HepG2 (cell line): Measurements from ENCODE around the gene CBX2. TPM values are rescaled to one million over a fixed set of nuclear protein-coding genes. Genes with fewer than 3 reads are reported as not detected.

ENCODE experiments used
- CEBPB ChIP-seq: IDR thresholded peaks from 2 replicates; pipeline ENCODE4 v1.6.1; 2011; ENCODE audit warnings: low read depth, low read length, improper control_type of control experiment, borderline replicate concordance
- GABPA ChIP-seq, 2 experiments: IDR thresholded peaks; 2 replicates each; pipeline ENCODE4 v1.6.1; 2011 to 2016; ENCODE audit warnings: low read depth in 2 of 2, low read length in 1 of 2, missing biosample characterization in 1 of 2, missing genetic modification characterization in 1 of 2
- KLF9 ChIP-seq: IDR thresholded peaks from 2 replicates; pipeline ENCODE4 v1.6.1; 2016; ENCODE audit warnings: low read depth
- MIXL1 ChIP-seq: IDR thresholded peaks from 2 replicates; pipeline ENCODE4 v1.6.1; 2016
- RFXAP ChIP-seq: sonication (generic); formaldehyde crosslinking; IDR thresholded peaks from 2 replicates; pipeline ENCODE4 v1.4.0; 2020; ENCODE audit warnings: missing genetic modification reagents, borderline replicate concordance
- TGIF2 ChIP-seq: IDR thresholded peaks from 2 replicates; pipeline ENCODE4 v1.6.1; 2016; ENCODE audit warnings: control low read depth, missing compliant biosample characterization
- ZBTB7B ChIP-seq: sonication (generic); formaldehyde crosslinking; IDR thresholded peaks from 2 replicates; pipeline ENCODE4 v1.4.0; 2020; ENCODE audit warnings: missing genetic modification reagents
- ZC3H4 ChIP-seq: sonication (generic); formaldehyde crosslinking; IDR thresholded peaks from 2 replicates; pipeline ENCODE4 v1.4.0; 2020; ENCODE audit warnings: missing genetic modification reagents, borderline replicate concordance
- ZEB1 ChIP-seq: IDR thresholded peaks from 2 replicates; pipeline ENCODE4 v1.6.1; 2012; ENCODE audit warnings: mild to moderate bottlenecking, low read depth, inconsistent platforms; ENCODE audit not compliant: insufficient replicate concordance
- ZFYVE20 ChIP-seq: sonication (generic); formaldehyde crosslinking; IDR thresholded peaks from 2 replicates; pipeline ENCODE4 v1.8.0; 2023; ENCODE audit warnings: low read depth, mild to moderate bottlenecking, moderate library complexity, missing genetic modification reagents, borderline replicate concordance
- ZNF292 ChIP-seq: sonication (generic); formaldehyde crosslinking; IDR thresholded peaks from 2 replicates; pipeline ENCODE4 v1.8.1; 2022; ENCODE audit warnings: mild to moderate bottlenecking, low read depth, missing genetic modification reagents, borderline replicate concordance
- ZNF441 ChIP-seq: sonication (generic); formaldehyde crosslinking; IDR thresholded peaks from 2 replicates; pipeline ENCODE4 v1.7.0; 2021; ENCODE audit warnings: missing genetic modification reagents, borderline replicate concordance
- ZNF605 ChIP-seq: sonication (generic); formaldehyde crosslinking; IDR thresholded peaks from 2 replicates; pipeline ENCODE4 v1.8.0; 2022; ENCODE audit warnings: mild to moderate bottlenecking, missing genetic modification reagents
- polyA plus RNA-seq, 8 experiments: library from polyadenylated mRNA; depleted of rRNA in 3 of 8; stranded (reverse) in 7 of 8; unstranded in 1 of 8; fragments of >200 nt; fragmentation: Illumina TruSeq in 4 of 8; extraction: Trizol in 4 of 8; gene quantifications; 2 replicates each; pipeline versions ENCODE4 v1.2.1 to v1.2.3, GENCODE V29; 2011 to 2016; ENCODE audit warnings: low read depth in 4 of 8, missing spikeins in 1 of 8, mixed read lengths in 1 of 8; ENCODE audit not compliant: insufficient read depth in 1 of 8
- total RNA-seq, 5 experiments: library from RNA; depleted of rRNA; stranded (reverse); fragments of >200 nt; fragmentation: Illumina TruSeq; extraction: Trizol; gene quantifications; 2 replicates each; pipeline ENCODE4 v1.2.3, GENCODE V29; 2016; ENCODE audit warnings: low read depth in 1 of 5
- TF ChIP-seq, protein P1 (sequence below): sonication (generic); formaldehyde crosslinking; IDR thresholded peaks from 2 replicates; pipeline ENCODE4 v1.4.0; 2020; ENCODE audit warnings: missing genetic modification reagents, mild to moderate bottlenecking, borderline replicate concordance
- TF ChIP-seq, protein P2 (sequence below): fragments of 450-650 bp; IDR thresholded peaks from 2 replicates; pipeline ENCODE4 v1.6.1; 2017; ENCODE audit warnings: mild to moderate bottlenecking
- TF ChIP-seq, protein P3 (sequence below): sonication (generic); formaldehyde crosslinking; IDR thresholded peaks from 2 replicates; pipeline ENCODE4 v1.5.0; 2020; ENCODE audit warnings: mild to moderate bottlenecking, missing genetic modification reagents
- TF ChIP-seq, protein P4 (sequence below): sonication (generic); formaldehyde crosslinking; IDR thresholded peaks from 2 replicates; pipeline ENCODE4 v1.4.0; 2020; ENCODE audit warnings: missing genetic modification reagents
- TF ChIP-seq, protein P5 (sequence below): sonication (generic); formaldehyde crosslinking; conservative IDR thresholded peaks from 2 replicates; pipeline ENCODE4 v1.4.0; 2020; ENCODE audit warnings: missing genetic modification reagents

The CBX2 gene
- total and polyA plus RNA-seq, 2 of the 13 experiments (the other 11 are each of a cell fraction or from before 2014, with no cell fraction given) = 14.5 to 31.1 TPM

DNA sequence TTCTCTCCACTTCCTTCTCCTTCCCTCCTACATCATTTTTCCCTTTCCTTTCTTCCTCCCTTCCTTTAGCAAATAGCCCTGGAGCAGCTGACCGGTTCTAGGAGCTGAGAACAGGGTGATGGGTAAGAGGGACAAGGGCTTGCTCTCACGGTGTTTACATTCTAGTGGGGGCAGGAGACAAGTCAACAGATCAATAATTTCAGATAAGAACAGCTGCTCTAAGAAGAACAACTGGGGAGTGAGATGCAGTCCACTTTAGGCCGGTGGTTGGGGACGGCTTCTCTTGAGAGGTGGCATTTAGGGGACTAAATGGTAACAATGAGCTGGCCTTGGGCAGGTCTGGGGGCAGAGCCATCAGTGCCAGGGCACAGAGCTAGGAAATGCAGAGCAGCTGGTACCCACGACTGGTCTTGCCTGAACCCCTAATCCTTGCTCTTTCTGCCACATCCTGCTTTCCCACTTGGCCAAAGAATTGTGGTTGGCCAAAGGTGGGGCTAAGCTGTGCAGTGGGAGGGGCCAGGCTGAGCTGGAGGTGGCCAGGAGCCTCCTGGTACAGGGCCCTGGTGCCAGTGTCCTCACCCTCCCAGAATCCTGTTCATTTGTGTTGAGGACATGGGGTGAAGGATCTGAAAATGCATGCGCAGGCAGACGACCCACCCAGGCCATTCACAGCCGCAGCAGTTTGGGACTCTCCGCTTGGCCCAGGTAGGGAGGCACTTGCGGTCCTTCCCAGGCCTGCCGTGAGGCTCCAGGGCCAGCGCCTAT, 43.6 kb downstream of the CBX2 start (continued):
- TF ChIP-seq, protein P1, sequence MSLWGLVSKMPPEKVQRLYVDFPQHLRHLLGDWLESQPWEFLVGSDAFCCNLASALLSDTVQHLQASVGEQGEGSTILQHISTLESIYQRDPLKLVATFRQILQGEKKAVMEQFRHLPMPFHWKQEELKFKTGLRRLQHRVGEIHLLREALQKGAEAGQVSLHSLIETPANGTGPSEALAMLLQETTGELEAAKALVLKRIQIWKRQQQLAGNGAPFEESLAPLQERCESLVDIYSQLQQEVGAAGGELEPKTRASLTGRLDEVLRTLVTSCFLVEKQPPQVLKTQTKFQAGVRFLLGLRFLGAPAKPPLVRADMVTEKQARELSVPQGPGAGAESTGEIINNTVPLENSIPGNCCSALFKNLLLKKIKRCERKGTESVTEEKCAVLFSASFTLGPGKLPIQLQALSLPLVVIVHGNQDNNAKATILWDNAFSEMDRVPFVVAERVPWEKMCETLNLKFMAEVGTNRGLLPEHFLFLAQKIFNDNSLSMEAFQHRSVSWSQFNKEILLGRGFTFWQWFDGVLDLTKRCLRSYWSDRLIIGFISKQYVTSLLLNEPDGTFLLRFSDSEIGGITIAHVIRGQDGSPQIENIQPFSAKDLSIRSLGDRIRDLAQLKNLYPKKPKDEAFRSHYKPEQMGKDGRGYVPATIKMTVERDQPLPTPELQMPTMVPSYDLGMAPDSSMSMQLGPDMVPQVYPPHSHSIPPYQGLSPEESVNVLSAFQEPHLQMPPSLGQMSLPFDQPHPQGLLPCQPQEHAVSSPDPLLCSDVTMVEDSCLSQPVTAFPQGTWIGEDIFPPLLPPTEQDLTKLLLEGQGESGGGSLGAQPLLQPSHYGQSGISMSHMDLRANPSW (CRISPR knock-in tag) = no peak
- peak; percentile 90 for TF ChIP-seq MIXL1
- no peak for TF ChIP-seq ZC3H4
- TF ChIP-seq ZNF605 (CRISPR knock-in tag) = peak; percentile 78; the same call in 1 of the 2 replicates
- peak; percentile 65; the same call in 1 of the 2 replicates for TF ChIP-seq RFXAP (CRISPR knock-in tag)
- TF ChIP-seq TGIF2 (CRISPR knock-in tag) = 0 out of 2 replicates have a peak, but pooled peaks have one; percentile 77
- TF ChIP-seq ZNF441 (CRISPR knock-in tag) = 0 out of 2 replicates have a peak, but pooled peaks have one; percentile 53
- TF ChIP-seq, protein P2, sequence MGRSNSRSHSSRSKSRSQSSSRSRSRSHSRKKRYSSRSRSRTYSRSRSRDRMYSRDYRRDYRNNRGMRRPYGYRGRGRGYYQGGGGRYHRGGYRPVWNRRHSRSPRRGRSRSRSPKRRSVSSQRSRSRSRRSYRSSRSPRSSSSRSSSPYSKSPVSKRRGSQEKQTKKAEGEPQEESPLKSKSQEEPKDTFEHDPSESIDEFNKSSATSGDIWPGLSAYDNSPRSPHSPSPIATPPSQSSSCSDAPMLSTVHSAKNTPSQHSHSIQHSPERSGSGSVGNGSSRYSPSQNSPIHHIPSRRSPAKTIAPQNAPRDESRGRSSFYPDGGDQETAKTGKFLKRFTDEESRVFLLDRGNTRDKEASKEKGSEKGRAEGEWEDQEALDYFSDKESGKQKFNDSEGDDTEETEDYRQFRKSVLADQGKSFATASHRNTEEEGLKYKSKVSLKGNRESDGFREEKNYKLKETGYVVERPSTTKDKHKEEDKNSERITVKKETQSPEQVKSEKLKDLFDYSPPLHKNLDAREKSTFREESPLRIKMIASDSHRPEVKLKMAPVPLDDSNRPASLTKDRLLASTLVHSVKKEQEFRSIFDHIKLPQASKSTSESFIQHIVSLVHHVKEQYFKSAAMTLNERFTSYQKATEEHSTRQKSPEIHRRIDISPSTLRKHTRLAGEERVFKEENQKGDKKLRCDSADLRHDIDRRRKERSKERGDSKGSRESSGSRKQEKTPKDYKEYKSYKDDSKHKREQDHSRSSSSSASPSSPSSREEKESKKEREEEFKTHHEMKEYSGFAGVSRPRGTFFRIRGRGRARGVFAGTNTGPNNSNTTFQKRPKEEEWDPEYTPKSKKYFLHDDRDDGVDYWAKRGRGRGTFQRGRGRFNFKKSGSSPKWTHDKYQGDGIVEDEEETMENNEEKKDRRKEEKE = no peak
- 0 out of 2 replicates have a peak, but pooled peaks have one; percentile 40 for TF ChIP-seq KLF9 (CRISPR knock-in tag)
- TF ChIP-seq ZNF292 = peak; percentile 89; the same call in 1 of the 2 replicates
- TF ChIP-seq, protein P3, sequence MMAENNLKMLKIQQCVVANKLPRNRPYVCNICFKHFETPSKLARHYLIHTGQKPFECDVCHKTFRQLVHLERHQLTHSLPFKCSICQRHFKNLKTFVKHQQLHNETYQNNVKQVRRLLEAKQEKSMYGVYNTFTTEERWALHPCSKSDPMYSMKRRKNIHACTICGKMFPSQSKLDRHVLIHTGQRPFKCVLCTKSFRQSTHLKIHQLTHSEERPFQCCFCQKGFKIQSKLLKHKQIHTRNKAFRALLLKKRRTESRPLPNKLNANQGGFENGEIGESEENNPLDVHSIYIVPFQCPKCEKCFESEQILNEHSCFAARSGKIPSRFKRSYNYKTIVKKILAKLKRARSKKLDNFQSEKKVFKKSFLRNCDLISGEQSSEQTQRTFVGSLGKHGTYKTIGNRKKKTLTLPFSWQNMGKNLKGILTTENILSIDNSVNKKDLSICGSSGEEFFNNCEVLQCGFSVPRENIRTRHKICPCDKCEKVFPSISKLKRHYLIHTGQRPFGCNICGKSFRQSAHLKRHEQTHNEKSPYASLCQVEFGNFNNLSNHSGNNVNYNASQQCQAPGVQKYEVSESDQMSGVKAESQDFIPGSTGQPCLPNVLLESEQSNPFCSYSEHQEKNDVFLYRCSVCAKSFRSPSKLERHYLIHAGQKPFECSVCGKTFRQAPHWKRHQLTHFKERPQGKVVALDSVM = no peak
- TF ChIP-seq ZEB1 = peak; percentile 82
- TF ChIP-seq, protein P4, sequence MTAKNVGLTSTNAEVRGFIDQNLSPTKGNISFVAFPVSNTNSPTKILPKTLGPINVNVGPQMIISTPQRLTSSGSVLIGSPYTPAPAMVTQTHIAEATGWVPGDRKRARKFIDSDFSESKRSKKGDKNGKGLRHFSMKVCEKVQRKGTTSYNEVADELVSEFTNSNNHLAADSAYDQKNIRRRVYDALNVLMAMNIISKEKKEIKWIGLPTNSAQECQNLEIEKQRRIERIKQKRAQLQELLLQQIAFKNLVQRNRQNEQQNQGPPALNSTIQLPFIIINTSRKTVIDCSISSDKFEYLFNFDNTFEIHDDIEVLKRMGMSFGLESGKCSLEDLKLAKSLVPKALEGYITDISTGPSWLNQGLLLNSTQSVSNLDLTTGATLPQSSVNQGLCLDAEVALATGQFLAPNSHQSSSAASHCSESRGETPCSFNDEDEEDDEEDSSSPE (CRISPR knock-in tag) = peak; percentile 50; the same call in 1 of the 2 replicates
- TF ChIP-seq ZFYVE20 (CRISPR knock-in tag) = peak; percentile 70; the same call in 1 of the 2 replicates
- no peak for TF ChIP-seq CEBPB
- TF ChIP-seq GABPA (IDR thresholded peaks at IDR 0.05; ENCODE audit: low read depth, low read length) = no peak
- no peak for TF ChIP-seq GABPA (CRISPR knock-in tag; IDR thresholded peaks at IDR 0.05; ENCODE audit: low read depth)
- peak; percentile 96 for TF ChIP-seq ZBTB7B (CRISPR knock-in tag)
- TF ChIP-seq, protein P5, sequence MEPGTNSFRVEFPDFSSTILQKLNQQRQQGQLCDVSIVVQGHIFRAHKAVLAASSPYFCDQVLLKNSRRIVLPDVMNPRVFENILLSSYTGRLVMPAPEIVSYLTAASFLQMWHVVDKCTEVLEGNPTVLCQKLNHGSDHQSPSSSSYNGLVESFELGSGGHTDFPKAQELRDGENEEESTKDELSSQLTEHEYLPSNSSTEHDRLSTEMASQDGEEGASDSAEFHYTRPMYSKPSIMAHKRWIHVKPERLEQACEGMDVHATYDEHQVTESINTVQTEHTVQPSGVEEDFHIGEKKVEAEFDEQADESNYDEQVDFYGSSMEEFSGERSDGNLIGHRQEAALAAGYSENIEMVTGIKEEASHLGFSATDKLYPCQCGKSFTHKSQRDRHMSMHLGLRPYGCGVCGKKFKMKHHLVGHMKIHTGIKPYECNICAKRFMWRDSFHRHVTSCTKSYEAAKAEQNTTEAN (CRISPR knock-in tag) = no peak
